Vagina (tissue), 2 donors: ENCODE measurements around the gene CPZ.

ENCODE experiments used
- CTCF ChIP-seq, 3 experiments: fragments of 450-650 bp in 2 of 3; fragments of 200-600 bp in 1 of 3; sonication (generic) in 1 of 3; IDR thresholded peaks; one replicate each; pipeline ENCODE4 v1.5.1; 2017 to 2019; ENCODE audit warnings: antibody characterized with exemption in 3 of 3, mild to moderate bottlenecking in 2 of 3, moderate library complexity in 2 of 3
- POLR2A ChIP-seq, 2 donors: fragments of 450-650 bp; IDR thresholded peaks; one replicate each; pipeline ENCODE4 v1.6.1; 2017; ENCODE audit warnings: antibody characterized with exemption in 2 of 2, mild to moderate bottlenecking in 2 of 2, moderate library complexity in 2 of 2

GRCh38 chr4:8615921-8616787 is 23.6 kb downstream of the CPZ start:
- no peak for TF ChIP-seq CTCF (IDR thresholded peaks at IDR 0.05)
- TF ChIP-seq POLR2A (IDR thresholded peaks at IDR 0.05), result no peak
